GM10847 (cell line): ENCODE measurements around the gene CORT.

Experiments
- POLR2A ChIP-seq: IDR thresholded peaks from 2 replicates; pipeline ENCODE4 v1.6.1; 2011; ENCODE audit not compliant: insufficient read length; ENCODE audit errors: extremely low read depth

The CORT gene

GRCh38 chr1:10449751-10450150, at the start of gene CORT:
Gene CORT (plus strand): TSS chr1:10450031. CDS start chr1:10450224, 193 bp downstream.
- TF ChIP-seq POLR2A: no peak

GRCh38 chr1:10401281-10401680, 48.5 kb upstream of the CORT start:
- TF ChIP-seq POLR2A: no peak

GRCh38 chr1:10402729-10403274, 47.0 kb upstream of the CORT start:
- no peak for TF ChIP-seq POLR2A

GRCh38 chr1:10407201-10407600, 42.6 kb upstream of the CORT start:
- no peak for TF ChIP-seq POLR2A

GRCh38 chr1:10415211-10415930, 34.5 kb upstream of the CORT start:
- no peak for TF ChIP-seq POLR2A

GRCh38 chr1:10419351-10419750, 30.5 kb upstream of the CORT start:
- TF ChIP-seq POLR2A: no peak

GRCh38 chr1:10421637-10422036, 28.2 kb upstream of the CORT start:
- no peak for TF ChIP-seq POLR2A

- no peak for TF ChIP-seq POLR2A
Observed at GRCh38 chr1:10424034-10424433, 25.8 kb upstream of the CORT start.

GRCh38 chr1:10424651-10425050, 25.2 kb upstream of the CORT start:
- no peak for TF ChIP-seq POLR2A

GRCh38 chr1:10428984-10429383, 20.8 kb upstream of the CORT start:
- TF ChIP-seq POLR2A: no peak

GRCh38 chr1:10429868-10430215, 20.0 kb upstream of the CORT start:
- TF ChIP-seq POLR2A: no peak

- TF ChIP-seq POLR2A: peak; percentile 51
Observed at GRCh38 chr1:10430216-10431069, 19.4 kb upstream of the CORT start, which contains the start of gene CENPS. Gene CENPS (plus strand): TSS chr1:10430433. CDS start chr1:10430518, 85 bp downstream.

GRCh38 chr1:10431070-10431730, 18.6 kb upstream of the CORT start:
- TF ChIP-seq POLR2A: no peak

- TF ChIP-seq POLR2A: no peak
Observed at GRCh38 chr1:10432910-10433700, 16.7 kb upstream of the CORT start.

- no peak for TF ChIP-seq POLR2A
Observed at GRCh38 chr1:10433790-10434189, 16.0 kb upstream of the CORT start.

- no peak for TF ChIP-seq POLR2A
Observed at GRCh38 chr1:10434590-10434989, 15.2 kb upstream of the CORT start.
